B cell (primary cell): ENCODE measurements around the gene C20orf141.

Experiments used
- CTCF ChIP-seq: fragments of 200-600 bp; IDR thresholded peaks from one replicate; pipeline ENCODE4 v1.8.0; 2022; ENCODE audit warnings: antibody characterized with exemption, mild to moderate bottlenecking
- EZH2 ChIP-seq: IDR thresholded peaks from 2 replicates; pipeline ENCODE4 v1.6.1; 2012; ENCODE audit warnings: borderline replicate concordance, low read depth, mild to moderate bottlenecking, moderate library complexity, low read length; ENCODE audit not compliant: insufficient read depth, poor library complexity, severe bottlenecking

GRCh38 chr20:2798814-2799213, 16.0 kb upstream of the C20orf141 start:
- TF ChIP-seq CTCF (no peak), EZH2 (no peak)
